OCI-LY1 (cell line): ENCODE data around the gene KIAA0319L.

ENCODE experiments used
- H2AFZ ChIP-seq: fragments of 200-600 bp; sonication (generic), shearing (Covaris generic); 2 replicates; pipeline ENCODE4 v1.6.0; 2014; ENCODE audit warnings: antibody characterized with exemption, mild to moderate bottlenecking, low read length
- H3F3A ChIP-seq: fragments of 200-600 bp; sonication (generic), shearing (Covaris generic); 2 replicates; pipeline ENCODE4 v1.6.0; 2014; ENCODE audit warnings: mild to moderate bottlenecking, antibody characterized with exemption, low read length, moderate library complexity; ENCODE audit not compliant: insufficient read depth
- H3K27ac ChIP-seq: fragments of 200-600 bp; sonication (generic); 2 replicates; pipeline ENCODE4 v1.5.1; 2014; ENCODE audit warnings: low read length, mixed run types, mild to moderate bottlenecking, low read depth; ENCODE audit not compliant: poor library complexity, severe bottlenecking
- H3K27me3 ChIP-seq: fragments of 200-600 bp; sonication (generic); 2 replicates; pipeline ENCODE4 v1.6.0; 2014; ENCODE audit warnings: antibody characterized with exemption, mild to moderate bottlenecking, low read length, moderate library complexity; ENCODE audit not compliant: insufficient read depth
- H3K36me3 ChIP-seq: fragments of 200-600 bp; sonication (generic); 2 replicates; pipeline ENCODE4 v1.6.1; 2014; ENCODE audit warnings: mild to moderate bottlenecking, antibody characterized with exemption, low read length, moderate library complexity, mixed read lengths; ENCODE audit not compliant: insufficient read depth
- H3K4me1 ChIP-seq: fragments of 200-600 bp; sonication (generic); 2 replicates; pipeline ENCODE4 v1.5.1; 2014; ENCODE audit warnings: mild to moderate bottlenecking, low read length, moderate library complexity; ENCODE audit not compliant: insufficient read depth, severe bottlenecking
- H3K4me2 ChIP-seq: fragments of 200-600 bp; sonication (generic), shearing (Covaris generic); 2 replicates; pipeline ENCODE4 v1.6.1; 2014; ENCODE audit warnings: low read length
- H3K4me3 ChIP-seq: fragments of 200-600 bp; sonication (generic); 2 replicates; pipeline ENCODE4 v1.5.1; 2014; ENCODE audit warnings: low read length, low read depth, mild to moderate bottlenecking, mixed read lengths; ENCODE audit not compliant: poor library complexity, severe bottlenecking
- H3K79me2 ChIP-seq: fragments of 200-600 bp; shearing (Covaris generic); 2 replicates; pipeline ENCODE4 v1.6.1; 2016; ENCODE audit warnings: mixed run types, low read length, mixed read lengths; ENCODE audit not compliant: insufficient read depth
- H3K9ac ChIP-seq: fragments of 200-600 bp; sonication (generic), shearing (Covaris generic); 2 replicates; pipeline ENCODE4 v1.6.1; 2014; ENCODE audit warnings: mild to moderate bottlenecking, low read length, mixed read lengths
- H3K9me2 ChIP-seq: fragments of 200-600 bp; sonication (generic), shearing (Covaris generic); 2 replicates; pipeline ENCODE4 v1.6.1; 2014; ENCODE audit warnings: low read depth, mild to moderate bottlenecking, low read length, mixed read lengths
- H3K9me3 ChIP-seq: fragments of 200-600 bp; shearing (Covaris generic); 2 replicates; pipeline ENCODE4 v1.6.1; 2014; ENCODE audit warnings: low read length, mixed read lengths
- H4K20me1 ChIP-seq: fragments of 200-600 bp; sonication (generic), shearing (Covaris generic); 2 replicates; pipeline ENCODE4 v1.6.0; 2016; ENCODE audit warnings: mild to moderate bottlenecking, low read length; ENCODE audit not compliant: insufficient read depth
- CTCF ChIP-seq: fragments of 200-600 bp; sonication (generic), shearing (Covaris generic); IDR thresholded peaks from 2 replicates; pipeline ENCODE4 v1.5.1; 2017; ENCODE audit warnings: mild to moderate bottlenecking, antibody characterized with exemption, low read length, moderate library complexity, mixed read lengths
- EZH2 ChIP-seq: fragments of 200-600 bp; sonication (generic), shearing (Covaris generic); IDR thresholded peaks from 2 replicates; pipeline ENCODE4 v1.8.0; 2017; ENCODE audit warnings: borderline replicate concordance, mixed run types, mild to moderate bottlenecking, antibody characterized with exemption, low read length, moderate library complexity, mixed read lengths

KIAA0319L gene

GRCh38 chr1:35401049-35401448, 156.2 kb downstream of the KIAA0319L start:
- H3F3A ChIP-seq, result 0 out of 2 replicates have a peak, but pooled peaks cover 3% of the 10 kb centered on the region
- H3K36me3 ChIP-seq, result peaks cover 79% of the 10 kb centered on the region
- H3K27ac ChIP-seq, result no peak overlapping the region
- no peaks in the 10 kb centered on the region for H3K9me2 ChIP-seq
- TF ChIP-seq CTCF (no peak), EZH2 (no peak)
- H3K4me1 ChIP-seq, result no peaks in the 10 kb centered on the region
- no peak overlapping the region for H3K9ac ChIP-seq
- H3K9me3 ChIP-seq, result no peaks in the 10 kb centered on the region
- no peak overlapping the region for H3K4me2 ChIP-seq
- H3K27me3 ChIP-seq, result no peaks in the 10 kb centered on the region
- no peaks in the 10 kb centered on the region for H4K20me1 ChIP-seq
- no peak overlapping the region for H2AFZ ChIP-seq
- no peaks in the 10 kb centered on the region for H3K79me2 ChIP-seq
- H3K4me3 ChIP-seq, result no peak overlapping the region

GRCh38 chr1:35398739-35399138, 158.5 kb downstream of the KIAA0319L start:
- Histone ChIP-seq H3K27me3 (no peaks in the 10 kb centered on the region), H3F3A (no peaks in the 10 kb centered on the region), H3K36me3 (peaks cover 83% of the 10 kb centered on the region), H2AFZ (no peak overlapping the region), H3K9ac (no peak overlapping the region), H3K4me3 (no peak overlapping the region), H3K79me2 (no peaks in the 10 kb centered on the region), H4K20me1 (no peaks in the 10 kb centered on the region), H3K4me2 (no peak overlapping the region), H3K9me2 (no peaks in the 10 kb centered on the region), H3K27ac (no peak overlapping the region), H3K9me3 (no peaks in the 10 kb centered on the region), H3K4me1 (no peaks in the 10 kb centered on the region)
- TF ChIP-seq CTCF, result no peak
- no peak for TF ChIP-seq EZH2

GRCh38 chr1:35394386-35394785, 162.8 kb downstream of the KIAA0319L start:
- Histone ChIP-seq H3K79me2 (no peaks in the 10 kb centered on the region), H3K27ac (no peak overlapping the region), H4K20me1 (no peaks in the 10 kb centered on the region), H3K36me3 (peaks cover 79% of the 10 kb centered on the region), H3K4me3 (no peak overlapping the region), H3K9me2 (no peaks in the 10 kb centered on the region), H3K4me1 (no peaks in the 10 kb centered on the region), H3K27me3 (no peaks in the 10 kb centered on the region), H3K9ac (no peak overlapping the region), H3K4me2 (no peak overlapping the region), H3K9me3 (no peaks in the 10 kb centered on the region), H3F3A (no peaks in the 10 kb centered on the region), H2AFZ (no peak overlapping the region)
- TF ChIP-seq EZH2 (no peak), CTCF (no peak)
